GM21360 (cell line): Measurements from ENCODE around the gene PPARGC1A.

Experiments
- ATAC-seq: cut with Tn5 transposase; IDR thresholded peaks from one replicate; pipeline ENCODE4 v1.9.1; 2021; ENCODE audit warnings: mild to moderate bottlenecking, moderate library complexity; ENCODE audit not compliant: unreplicated experiment

Gene PPARGC1A

GRCh38 chr4:23889814-23890341, at the start of gene PPARGC1A:
PPARGC1A (minus strand) TSS chr4:23890047; CDS start chr4:23889957, 90 bp downstream.
- ATAC-seq, result no peak

- ATAC-seq, result no peak
Measured at GRCh38 chr4:23938796-23939195, 48.9 kb upstream of the PPARGC1A start.

- no peak for ATAC-seq
Measured at GRCh38 chr4:23937173-23937572, 47.3 kb upstream of the PPARGC1A start.

- no peak for ATAC-seq
Measured at GRCh38 chr4:23934915-23935314, 45.1 kb upstream of the PPARGC1A start.

- ATAC-seq, result no peak
Measured at GRCh38 chr4:23934223-23934622, 44.4 kb upstream of the PPARGC1A start.

- no peak for ATAC-seq
Measured at GRCh38 chr4:23932901-23933308, 43.1 kb upstream of the PPARGC1A start.

- ATAC-seq, result no peak
Measured at GRCh38 chr4:23932186-23932585, 42.3 kb upstream of the PPARGC1A start.

- ATAC-seq, result no peak
Measured at GRCh38 chr4:23931489-23931830, 41.6 kb upstream of the PPARGC1A start.

- ATAC-seq, result no peak
Measured at GRCh38 chr4:23930750-23931488, 41.1 kb upstream of the PPARGC1A start.

GRCh38 chr4:23929248-23929647, 39.4 kb upstream of the PPARGC1A start:
- ATAC-seq, result no peak

GRCh38 chr4:23924556-23924955, 34.7 kb upstream of the PPARGC1A start:
- ATAC-seq, result no peak

GRCh38 chr4:23923840-23924239, 34.0 kb upstream of the PPARGC1A start:
- ATAC-seq, result no peak

- ATAC-seq, result no peak
Measured at GRCh38 chr4:23923141-23923540, 33.3 kb upstream of the PPARGC1A start.

GRCh38 chr4:23922541-23923111, 32.8 kb upstream of the PPARGC1A start:
- ATAC-seq, result no peak

GRCh38 chr4:23922013-23922412, 32.2 kb upstream of the PPARGC1A start:
- no peak for ATAC-seq

- ATAC-seq, result no peak
Measured at GRCh38 chr4:23921447-23921845, 31.6 kb upstream of the PPARGC1A start.

GRCh38 chr4:23920716-23921446, 31.0 kb upstream of the PPARGC1A start:
- ATAC-seq, result no peak

GRCh38 chr4:23920296-23920695, 30.4 kb upstream of the PPARGC1A start:
- ATAC-seq, result no peak

GRCh38 chr4:23916282-23916681, 26.4 kb upstream of the PPARGC1A start:
- no peak for ATAC-seq

GRCh38 chr4:23915459-23916132, 25.7 kb upstream of the PPARGC1A start:
- no peak for ATAC-seq
